ENCODE results near the gene ZMYND8. TPM values are rescaled to one million over a fixed set of nuclear protein-coding genes. Genes with fewer than 3 reads are reported as not detected.

The ZMYND8 gene
- total RNA-seq, 1 donor from 2014 or later, result 45.7 TPM

GRCh38 chr20:47347661-47348435 is 8.7 kb downstream of the ZMYND8 start:
- TF ChIP-seq CTCF (IDR thresholded peaks at IDR 0.05), result no peak
- H3K4me3 ChIP-seq, result no peak overlapping the region
- peaks cover 23% of the 10 kb centered on the region for H3K36me3 ChIP-seq
- no peaks in the 10 kb centered on the region for H3K27me3 ChIP-seq
- peak overlapping the region; percentile 98 for H3K27ac ChIP-seq
- intact Hi-C loops (cut with DNase I), result no loop called here
- H3K4me1 ChIP-seq, result peaks cover 61% of the 10 kb centered on the region
- no peak for ATAC-seq
- no peak for DNase-seq
- no peaks in the 10 kb centered on the region for H3K9me3 ChIP-seq

GRCh38 chr20:47346172-47346571 is 10.3 kb downstream of the ZMYND8 start:
- Histone ChIP-seq H3K36me3 (peaks cover 23% of the 10 kb centered on the region), H3K4me3 (no peak overlapping the region), H3K27me3 (no peaks in the 10 kb centered on the region), H3K4me1 (peaks cover 44% of the 10 kb centered on the region), H3K9me3 (no peaks in the 10 kb centered on the region), H3K27ac (no peak overlapping the region)
- DNase-seq (no peak), ATAC-seq (peak; percentile 23)
- intact Hi-C loops (cut with DNase I), result no loop called here
- no peak for TF ChIP-seq CTCF (IDR thresholded peaks at IDR 0.05)

GRCh38 chr20:47345214-47345613 is 11.3 kb downstream of the ZMYND8 start:
- Histone ChIP-seq H3K36me3 (peaks cover 23% of the 10 kb centered on the region), H3K4me3 (no peak overlapping the region), H3K27me3 (no peaks in the 10 kb centered on the region), H3K4me1 (peaks cover 34% of the 10 kb centered on the region), H3K27ac (no peak overlapping the region), H3K9me3 (no peaks in the 10 kb centered on the region)
- intact Hi-C loops (cut with DNase I), result no loop called here
- ATAC-seq (no peak), DNase-seq (no peak)
- TF ChIP-seq CTCF (IDR thresholded peaks at IDR 0.05), result no peak

GRCh38 chr20:47343007-47343472 is 13.5 kb downstream of the ZMYND8 start:
- ATAC-seq, result no peak
- peaks cover 13% of the 10 kb centered on the region for H3K4me1 ChIP-seq
- intact Hi-C loops (cut with DNase I), result no loop called here
- no peak overlapping the region for H3K4me3 ChIP-seq
- H3K27ac ChIP-seq, result no peak overlapping the region
- no peak for TF ChIP-seq CTCF (IDR thresholded peaks at IDR 0.05)
- H3K27me3 ChIP-seq, result no peaks in the 10 kb centered on the region
- DNase-seq, result peak; percentile 27
- H3K36me3 ChIP-seq, result peaks cover 23% of the 10 kb centered on the region
- H3K9me3 ChIP-seq, result no peaks in the 10 kb centered on the region

GRCh38 chr20:47338131-47338628 is 18.3 kb downstream of the ZMYND8 start:
- no peak for DNase-seq
- Histone ChIP-seq H3K36me3 (no peaks in the 10 kb centered on the region), H3K9me3 (no peaks in the 10 kb centered on the region), H3K27ac (no peak overlapping the region), H3K4me3 (no peak overlapping the region), H3K27me3 (no peaks in the 10 kb centered on the region), H3K4me1 (peaks cover 22% of the 10 kb centered on the region)
- intact Hi-C loops (cut with DNase I), result no loop called here
- no peak for ATAC-seq
- TF ChIP-seq CTCF (IDR thresholded peaks at IDR 0.05), result no peak
